ENCODE results near the gene MBD3L1.

The MBD3L1 gene

DNA sequence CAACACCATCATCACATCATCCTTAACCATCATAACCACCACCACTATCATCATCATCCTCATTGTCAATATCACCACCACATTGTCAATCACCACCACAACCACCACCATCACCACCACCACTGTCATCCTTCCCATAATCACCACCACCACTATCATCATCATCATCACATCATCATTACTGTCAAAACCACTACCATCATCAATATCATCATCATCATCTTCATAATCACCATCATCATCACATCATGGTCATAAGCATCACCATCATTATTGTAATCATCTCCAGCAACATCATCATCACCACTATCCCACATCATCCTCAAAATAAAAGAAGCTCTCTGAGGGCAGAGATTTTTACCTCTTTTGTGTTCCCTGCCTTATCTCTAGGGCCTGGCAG, 52.2 kb downstream of the MBD3L1 start:
- Histone ChIP-seq H3K9ac (ENCODE audit: low read length) (no peak overlapping the region), H3K27ac (ENCODE audit: low read depth, low read length) (no peak overlapping the region), H3K27me3 (ENCODE audit: control insufficient read depth in 1 of 2, insufficient read depth in 2 of 2, low read length in 2 of 2) (no peaks in the 10 kb centered on the region), H3K4me3 (ENCODE audit: low read depth in 1 of 2, low read length in 2 of 2) (no peak overlapping the region), H3K9me3 (ENCODE audit: low read length) (no peaks in the 10 kb centered on the region), H3K4me1 (ENCODE audit: insufficient read depth, low read length) (no peaks in the 10 kb centered on the region), H3K36me3 (ENCODE audit: insufficient read depth, low read length) (no peaks in the 10 kb centered on the region)

DNA sequence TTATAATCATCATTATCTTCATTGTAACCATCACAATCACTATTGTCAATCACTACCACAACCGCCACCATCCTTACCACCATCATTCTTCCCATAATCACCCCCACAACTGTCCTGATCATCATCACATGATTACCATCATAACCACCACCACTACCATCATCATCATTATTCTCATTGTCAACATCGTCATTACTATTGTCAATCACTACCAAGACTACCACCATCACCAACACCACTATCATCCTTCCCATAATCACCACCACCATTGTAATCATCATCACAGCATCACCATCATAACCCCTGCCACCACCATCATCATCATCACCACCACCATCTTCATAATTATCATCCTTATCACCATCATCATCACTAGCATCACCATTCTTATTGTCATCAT, 55.2 kb downstream of the MBD3L1 start:
- Histone ChIP-seq H3K36me3 (ENCODE audit: insufficient read depth, low read length) (no peaks in the 10 kb centered on the region), H3K27me3 (ENCODE audit: control insufficient read depth in 1 of 2, insufficient read depth in 2 of 2, low read length in 2 of 2) (no peaks in the 10 kb centered on the region), H3K4me3 (ENCODE audit: low read depth in 1 of 2, low read length in 2 of 2) (no peak overlapping the region), H3K4me1 (ENCODE audit: insufficient read depth, low read length) (no peaks in the 10 kb centered on the region), H3K9ac (ENCODE audit: low read length) (no peak overlapping the region), H3K9me3 (ENCODE audit: low read length) (no peaks in the 10 kb centered on the region), H3K27ac (ENCODE audit: low read depth, low read length) (no peak overlapping the region)

DNA sequence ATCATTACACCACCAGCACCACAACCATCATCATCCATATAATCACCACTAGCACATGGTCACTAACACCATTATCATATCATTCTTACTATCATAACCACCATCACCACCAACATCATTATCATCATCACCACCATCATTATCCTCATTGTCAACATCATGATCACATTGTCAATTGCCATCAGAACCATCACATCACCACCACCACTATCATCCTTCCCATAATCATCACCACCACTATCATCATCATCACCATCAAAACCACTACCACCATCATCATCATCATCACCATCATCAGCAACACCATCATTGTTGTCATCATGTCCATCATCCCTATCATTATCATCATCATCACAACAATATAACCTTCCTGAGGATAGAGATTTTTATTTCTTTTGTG, 58.1 kb downstream of the MBD3L1 start:
- no peaks in the 10 kb centered on the region for H3K4me1 ChIP-seq (ENCODE audit: insufficient read depth, low read length)
- H3K36me3 ChIP-seq (ENCODE audit: insufficient read depth, low read length) = no peaks in the 10 kb centered on the region
- no peaks in the 10 kb centered on the region for H3K27me3 ChIP-seq (ENCODE audit: control insufficient read depth in 1 of 2, insufficient read depth in 2 of 2, low read length in 2 of 2)
- H3K4me3 ChIP-seq (ENCODE audit: low read depth in 1 of 2, low read length in 2 of 2) = no peak overlapping the region
- no peak overlapping the region for H3K27ac ChIP-seq (ENCODE audit: low read depth, low read length)
- no peaks in the 10 kb centered on the region for H3K9me3 ChIP-seq (ENCODE audit: low read length)
- no peak overlapping the region for H3K9ac ChIP-seq (ENCODE audit: low read length)
